SKM-1 treated with dmso at 0.1 percent for 144 hours (cell line): ENCODE measurements around the gene OR7G1.

Experiments
- DNase-seq: peaks from one replicate; lab custom pipeline; 2025; ENCODE audit not compliant: unreplicated experiment; lab: John Stamatoyannopoulos, UW

Gene OR7G1

GRCh38 chr19:9115307-9115813, at the start of gene OR7G1:
TSS of gene OR7G1 (minus strand) at chr19:9115763. CDS start at chr19:9115763, 0 bp downstream.
- no peak for DNase-seq

GRCh38 chr19:9165261-9165660, 49.7 kb upstream of the OR7G1 start:
- no peak for DNase-seq

- DNase-seq = no peak
These were observed 45.9 kb upstream of the OR7G1 start for GRCh38 chr19:9161427-9161826.

GRCh38 chr19:9159891-9160290, 44.3 kb upstream of the OR7G1 start:
- DNase-seq = no peak

- DNase-seq = no peak
These were observed 40.7 kb upstream of the OR7G1 start for GRCh38 chr19:9156304-9156703.

- DNase-seq = no peak
These were observed 40.0 kb upstream of the OR7G1 start for GRCh38 chr19:9155591-9155990.

- no peak for DNase-seq
These were observed 35.8 kb upstream of the OR7G1 start for GRCh38 chr19:9151367-9151766.

- no peak for DNase-seq
These were observed 35.1 kb upstream of the OR7G1 start for GRCh38 chr19:9150650-9151049.

- DNase-seq = no peak
These were observed 34.4 kb upstream of the OR7G1 start for GRCh38 chr19:9149997-9150396.

GRCh38 chr19:9148697-9149096, 33.1 kb upstream of the OR7G1 start:
- DNase-seq = no peak

- DNase-seq = no peak
These were observed 31.3 kb upstream of the OR7G1 start for GRCh38 chr19:9146882-9147281.

GRCh38 chr19:9144920-9145319, 29.4 kb upstream of the OR7G1 start:
- DNase-seq = no peak

GRCh38 chr19:9140159-9140874, 24.8 kb upstream of the OR7G1 start, which contains the start of gene ZNF317:
TSS of gene ZNF317 (plus strand) at chr19:9140397. CDS start at chr19:9156017, 15,620 bp downstream.
- peak; percentile 86 for DNase-seq

- DNase-seq = no peak
These were observed 24.1 kb upstream of the OR7G1 start for GRCh38 chr19:9139609-9140158.

GRCh38 chr19:9132422-9132821, 16.9 kb upstream of the OR7G1 start:
- DNase-seq = no peak

- peak; percentile 2 for DNase-seq
These were observed 15.4 kb upstream of the OR7G1 start for GRCh38 chr19:9130965-9131364.

- DNase-seq = no peak
These were observed 12.6 kb upstream of the OR7G1 start for GRCh38 chr19:9128171-9128570.

- DNase-seq = no peak
These were observed 11.4 kb upstream of the OR7G1 start, which contains the start of gene OR7G3 for GRCh38 chr19:9126900-9127405. TSS of gene OR7G3 (minus strand) at chr19:9126950. CDS start at chr19:9126950, 0 bp downstream.

- DNase-seq = no peak
These were observed 984 bp upstream of the OR7G1 start for GRCh38 chr19:9116547-9116946.

GRCh38 chr19:9109959-9110358, 5.6 kb downstream of the OR7G1 start:
- no peak for DNase-seq

- DNase-seq = no peak
These were observed 8.2 kb downstream of the OR7G1 start, which contains the start of gene OR7G2 for GRCh38 chr19:9107375-9107774. TSS of gene OR7G2 (minus strand) at chr19:9107475. CDS start at chr19:9103243, 4,232 bp downstream.

GRCh38 chr19:9086761-9087160, 28.8 kb downstream of the OR7G1 start, which contains the start of gene OR1M1:
TSS of gene OR1M1 (plus strand) at chr19:9087061. CDS start at chr19:9093245, 6,184 bp downstream.
- no peak for DNase-seq
